IPS DF 6.9 (cell line): ENCODE data around the gene EIF2S2.

Source experiments
- DNase-seq: peaks from one replicate; pipeline ENCODE4 v3.0.0-alpha.2; 2013; ENCODE audit warnings: low read depth, low spot score
- H3K27ac ChIP-seq: one replicate; pipeline ENCODE4 v1.5.1; 2013; ENCODE audit warnings: low read length, control low read depth
- H3K27me3 ChIP-seq: 2 replicates; pipeline ENCODE4 v1.6.1; 2013; ENCODE audit warnings: mild to moderate bottlenecking, low read length; ENCODE audit not compliant: control insufficient read depth, insufficient read depth
- H3K36me3 ChIP-seq: 2 replicates; pipeline ENCODE4 v1.6.1; 2013; ENCODE audit warnings: low read length; ENCODE audit not compliant: control insufficient read depth, insufficient read depth
- H3K4me1 ChIP-seq: 2 replicates; pipeline ENCODE4 v1.6.1; 2013; ENCODE audit warnings: low read length; ENCODE audit not compliant: control insufficient read depth, insufficient read depth
- H3K4me3 ChIP-seq: 2 replicates; pipeline ENCODE4 v1.5.1; 2013; ENCODE audit warnings: mild to moderate bottlenecking, low read length
- H3K9me3 ChIP-seq: 2 replicates; pipeline ENCODE4 v1.6.1; 2013; ENCODE audit warnings: low read length, inconsistent platforms; ENCODE audit not compliant: control insufficient read depth, insufficient read depth
- WGBS: extraction: QIAGEN DNeasy Blood & Tissue Kit; methylation state at CpG from one replicate; pipeline ENCODE4 v1.1.7; 2013; ENCODE audit warnings: mixed read lengths, missing lambda C conversion rate; ENCODE audit not compliant: insufficient read length, insufficient coverage; 5-methylcytosine and 5-hydroxymethylcytosine counted together

EIF2S2 gene

GRCh38 chr20:34089655-34090345 is 22.2 kb downstream of the EIF2S2 start:
- Histone ChIP-seq H3K4me3 (no peak overlapping the region), H3K9me3 (no peaks in the 10 kb centered on the region), H3K27me3 (no peaks in the 10 kb centered on the region), H3K4me1 (no peaks in the 10 kb centered on the region), H3K27ac (no peak overlapping the region), H3K36me3 (peaks cover 27% of the 10 kb centered on the region; the same call in 1 of the 2 replicates)
- WGBS: no CpG with 5 or more reads among the region's 13 CpGs
- DNase-seq: no peak

- H3K9me3 ChIP-seq: no peaks in the 10 kb centered on the region
- H3K27ac ChIP-seq: no peak overlapping the region
- peaks cover 25% of the 10 kb centered on the region; the same call in 1 of the 2 replicates for H3K36me3 ChIP-seq
- no peaks in the 10 kb centered on the region for H3K27me3 ChIP-seq
- H3K4me1 ChIP-seq: no peaks in the 10 kb centered on the region
- DNase-seq: no peak
- WGBS: no CpG with 5 or more reads among the region's 5 CpGs
- no peak overlapping the region for H3K4me3 ChIP-seq
Measured at GRCh38 chr20:34089175-34089479, 22.9 kb downstream of the EIF2S2 start.

DNA sequence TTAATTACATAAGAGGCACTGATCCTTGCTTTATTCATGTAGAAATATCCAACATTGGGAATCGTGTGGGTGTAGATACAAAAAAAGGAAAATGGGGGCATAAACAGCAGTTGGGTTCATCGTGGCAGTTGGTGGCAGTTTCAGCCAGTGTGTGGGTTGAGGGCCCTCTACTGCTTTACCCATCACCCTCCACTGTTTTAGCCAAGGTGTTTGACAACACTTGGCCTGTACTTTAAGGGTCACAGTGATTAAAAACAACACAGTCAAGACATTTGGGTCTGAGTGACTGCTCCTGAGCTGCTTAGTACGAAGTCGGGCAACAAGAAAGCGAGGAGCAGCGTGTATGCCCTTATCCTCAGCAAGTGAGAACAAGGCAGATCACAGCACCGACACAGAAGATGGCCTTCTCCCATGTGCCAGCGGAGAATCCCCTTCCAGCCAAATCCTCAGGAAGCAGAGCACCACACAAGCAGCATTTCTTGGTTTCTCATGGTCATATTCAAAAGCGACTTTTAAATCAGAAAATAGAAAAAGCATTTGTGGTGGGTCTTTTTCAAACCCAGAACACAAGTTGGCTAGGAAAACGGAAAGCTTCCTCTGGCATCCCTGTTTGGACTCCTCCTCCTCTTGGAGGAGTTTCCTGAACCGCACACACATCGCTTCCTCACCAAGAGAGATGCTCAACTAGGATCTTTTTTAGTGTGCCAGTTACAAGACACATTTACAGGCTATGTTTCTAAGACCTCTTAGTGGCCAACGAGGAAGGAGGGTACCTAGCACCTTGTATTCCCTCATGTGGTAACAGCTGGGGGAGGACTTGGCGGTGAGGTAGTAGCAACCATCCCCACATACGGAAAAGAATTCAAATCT is 23.5 kb downstream of the EIF2S2 start:
- no peak overlapping the region for H3K4me3 ChIP-seq
- H3K4me1 ChIP-seq: no peaks in the 10 kb centered on the region
- DNase-seq: no peak
- H3K27ac ChIP-seq: no peak overlapping the region
- no peaks in the 10 kb centered on the region for H3K9me3 ChIP-seq
- WGBS: no CpG with 5 or more reads among the region's 15 CpGs
- peaks cover 23% of the 10 kb centered on the region; the same call in 1 of the 2 replicates for H3K36me3 ChIP-seq
- H3K27me3 ChIP-seq: no peaks in the 10 kb centered on the region

- WGBS: no CpG with 5 or more reads among the region's 5 CpGs
- Histone ChIP-seq H3K36me3 (peaks cover 17% of the 10 kb centered on the region; the same call in 1 of the 2 replicates), H3K9me3 (no peaks in the 10 kb centered on the region), H3K27me3 (no peaks in the 10 kb centered on the region), H3K4me3 (no peak overlapping the region), H3K4me1 (no peaks in the 10 kb centered on the region), H3K27ac (no peak overlapping the region)
- DNase-seq: no peak
Measured at GRCh38 chr20:34085544-34086040, 26.5 kb downstream of the EIF2S2 start.

DNA sequence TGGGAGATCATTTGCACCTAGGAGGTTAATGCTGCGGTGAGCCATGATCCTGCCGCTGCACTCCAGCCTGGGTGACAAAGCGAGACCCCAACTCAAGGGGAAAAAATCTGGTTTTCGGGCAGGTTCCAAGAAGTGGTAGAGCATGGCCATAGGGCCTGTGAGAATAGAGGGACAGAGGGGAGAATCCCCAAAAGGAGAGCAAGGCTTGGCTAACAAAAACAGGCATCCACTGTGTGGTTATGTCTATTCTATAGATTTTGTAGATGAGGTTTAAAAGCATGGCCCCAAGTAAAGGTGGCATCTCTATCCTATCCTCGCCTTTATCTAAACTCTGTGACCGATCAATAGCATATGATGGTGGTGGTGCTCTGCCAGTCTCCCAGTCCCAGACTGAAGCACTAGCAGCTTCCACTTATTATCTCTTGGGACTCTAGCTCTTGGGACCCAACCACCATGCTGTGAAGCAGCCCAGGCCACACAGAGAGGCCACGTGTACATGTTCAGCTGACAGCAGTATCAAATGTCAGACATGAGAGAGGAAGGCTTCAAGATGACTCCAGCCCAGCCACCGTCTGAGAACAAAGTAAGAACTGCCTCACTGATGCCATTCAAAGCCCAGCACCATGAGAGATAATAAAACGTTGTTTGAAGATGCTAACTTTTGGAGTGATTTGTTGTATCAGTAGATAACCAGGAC is 27.7 kb downstream of the EIF2S2 start:
- Histone ChIP-seq H3K36me3 (peaks cover 10% of the 10 kb centered on the region; the same call in 1 of the 2 replicates), H3K4me3 (no peak overlapping the region), H3K27me3 (no peaks in the 10 kb centered on the region), H3K27ac (no peak overlapping the region), H3K9me3 (no peaks in the 10 kb centered on the region), H3K4me1 (no peaks in the 10 kb centered on the region)
- WGBS: no CpG with 5 or more reads among the region's 9 CpGs
- no peak for DNase-seq

DNA sequence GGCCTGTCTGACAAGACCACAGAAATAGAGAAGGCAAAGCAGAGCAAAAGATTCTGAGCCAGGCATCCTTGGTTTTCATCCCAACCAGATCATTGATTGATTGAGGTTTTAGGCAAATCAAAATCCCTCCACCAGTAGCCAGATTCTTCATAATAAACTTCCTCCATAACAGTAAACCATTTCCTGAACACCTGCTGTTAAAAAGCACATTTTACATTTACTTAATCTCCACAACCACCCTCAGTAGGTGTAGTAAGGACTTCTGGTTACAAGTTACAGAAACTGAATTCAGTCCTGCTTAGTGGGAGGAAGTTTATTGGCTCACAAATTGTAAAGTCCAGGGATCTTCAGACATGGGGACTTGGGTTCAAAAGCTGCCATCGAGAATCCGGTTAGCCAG is 28.3 kb downstream of the EIF2S2 start:
- WGBS: no CpG with 5 or more reads among the region's 2 CpGs
- Histone ChIP-seq H3K27me3 (no peaks in the 10 kb centered on the region), H3K9me3 (no peaks in the 10 kb centered on the region), H3K4me3 (no peak overlapping the region), H3K4me1 (no peaks in the 10 kb centered on the region), H3K36me3 (peaks cover 7% of the 10 kb centered on the region; the same call in 1 of the 2 replicates), H3K27ac (no peak overlapping the region)
- no peak for DNase-seq

DNA sequence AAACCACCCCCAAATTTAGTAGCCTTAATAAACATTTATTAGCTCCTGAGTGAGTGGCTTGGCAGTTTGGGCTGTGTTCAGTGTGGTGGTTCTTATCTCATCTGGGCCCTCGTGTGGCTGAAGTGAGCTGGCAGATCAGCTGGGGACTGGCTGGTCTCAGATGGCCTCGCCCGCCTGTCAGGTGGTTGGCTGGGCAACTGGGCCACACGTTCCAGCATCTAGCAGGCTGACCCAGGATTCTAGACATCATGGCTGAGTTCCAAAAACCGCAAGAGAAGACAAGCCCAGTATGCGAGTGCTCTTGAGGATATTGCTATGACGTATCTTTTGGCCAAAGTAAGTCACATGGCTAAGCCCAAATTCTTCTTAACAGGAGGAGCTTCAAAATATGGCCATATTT is 28.9 kb downstream of the EIF2S2 start:
- no peak overlapping the region for H3K27ac ChIP-seq
- no peaks in the 10 kb centered on the region for H3K4me1 ChIP-seq
- no peak overlapping the region for H3K4me3 ChIP-seq
- H3K9me3 ChIP-seq: no peaks in the 10 kb centered on the region
- no peaks in the 10 kb centered on the region for H3K27me3 ChIP-seq
- H3K36me3 ChIP-seq: peaks cover 1% of the 10 kb centered on the region; the same call in 1 of the 2 replicates
- WGBS: no CpG with 5 or more reads among the region's 7 CpGs
- DNase-seq: no peak

DNA sequence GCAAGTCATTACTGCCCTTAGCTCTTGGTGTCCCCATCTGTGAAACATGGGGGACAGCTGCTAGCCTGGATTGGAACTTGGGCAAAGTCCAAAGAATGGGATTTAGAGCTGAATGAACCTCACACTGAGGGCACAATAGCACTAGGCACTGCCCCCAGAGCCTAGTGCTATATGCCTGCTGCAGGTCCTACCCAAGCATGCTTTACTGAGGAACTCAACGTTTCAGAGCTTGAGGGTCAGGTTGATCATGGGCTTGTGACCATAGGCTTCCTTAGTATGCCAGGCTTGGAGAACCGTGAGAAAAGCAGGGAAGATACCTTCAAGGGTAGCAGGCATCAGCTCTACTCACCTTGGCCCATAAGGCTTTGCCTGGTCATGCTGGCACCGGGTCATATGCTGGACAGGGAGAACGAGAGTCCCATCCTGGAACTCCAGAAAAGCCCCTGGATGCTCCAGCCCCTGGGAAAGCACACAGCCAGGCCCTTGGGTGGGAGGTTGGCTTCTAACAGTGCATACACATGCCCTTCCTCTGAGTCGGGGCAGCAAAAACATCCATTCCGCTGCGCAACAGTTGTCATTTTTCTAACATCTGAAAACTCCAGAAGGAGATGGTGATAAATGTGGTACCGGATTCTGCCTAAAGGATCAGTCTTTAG is 29.7 kb downstream of the EIF2S2 start:
- no peak overlapping the region for H3K27ac ChIP-seq
- H3K9me3 ChIP-seq: no peaks in the 10 kb centered on the region
- no peak for DNase-seq
- no peaks in the 10 kb centered on the region for H3K4me1 ChIP-seq
- H3K4me3 ChIP-seq: no peak overlapping the region
- no peaks in the 10 kb centered on the region for H3K36me3 ChIP-seq
- no CpG with 5 or more reads among the region's 8 CpGs for WGBS
- H3K27me3 ChIP-seq: no peaks in the 10 kb centered on the region

DNA sequence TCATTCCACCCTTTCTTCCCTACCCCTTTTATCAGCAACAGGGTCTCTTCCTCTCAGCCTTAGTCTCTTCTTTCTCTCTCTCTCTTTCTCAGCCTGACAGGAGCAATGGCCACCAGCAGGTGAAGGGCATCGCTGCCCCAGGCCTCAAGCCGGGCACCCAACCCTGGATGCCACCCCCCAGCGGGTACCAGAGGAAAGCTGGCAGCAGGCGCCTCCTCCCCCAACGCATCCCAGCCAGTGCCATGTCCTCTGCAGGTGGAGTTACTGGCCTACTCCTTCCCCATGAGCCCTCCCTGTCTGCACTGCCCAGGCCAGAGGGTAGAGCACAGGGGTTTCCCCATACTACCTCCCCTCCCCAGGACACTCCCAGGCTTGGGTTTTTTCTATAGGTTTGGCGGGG is 32.2 kb downstream of the EIF2S2 start:
- no peaks in the 10 kb centered on the region for H3K9me3 ChIP-seq
- H3K36me3 ChIP-seq: no peaks in the 10 kb centered on the region
- H3K4me1 ChIP-seq: no peaks in the 10 kb centered on the region
- no peak for DNase-seq
- no peak overlapping the region for H3K4me3 ChIP-seq
- no peaks in the 10 kb centered on the region for H3K27me3 ChIP-seq
- WGBS: no CpG with 5 or more reads among the region's 6 CpGs
- no peak overlapping the region for H3K27ac ChIP-seq

- H3K36me3 ChIP-seq: no peaks in the 10 kb centered on the region
- WGBS: no CpG with 5 or more reads among the region's 5 CpGs
- H3K27me3 ChIP-seq: no peaks in the 10 kb centered on the region
- DNase-seq: no peak
- no peaks in the 10 kb centered on the region for H3K4me1 ChIP-seq
- no peaks in the 10 kb centered on the region for H3K9me3 ChIP-seq
- H3K27ac ChIP-seq: no peak overlapping the region
- no peak overlapping the region for H3K4me3 ChIP-seq
Measured at GRCh38 chr20:34078540-34078939, 33.5 kb downstream of the EIF2S2 start.
